ENCODE results near the gene EPB41L5. TPM values are rescaled to one million over a fixed set of nuclear protein-coding genes. Genes with fewer than 3 reads are reported as not detected.
A peak's percentile ranks its signal among the peaks of the same experiment; 100 is the strongest.

EPB41L5 gene
- total and polyA plus RNA-seq, 5 donors from 2014 or later: 2.8 to 5.4 (median 3.6) TPM

- Mint-ChIP-seq H3K36me3 (peaks cover 7% of the 10 kb centered on the region), H3K9me3 (no peaks in the 10 kb centered on the region), H3K27ac (peak overlapping the region in 2 of 3 donors; percentile 74 to 77), H3K4me3 (no peak overlapping the region), H3K27me3 (no peaks in the 10 kb centered on the region), H3K4me1 (peaks cover 0 to 7% (median 3%) of the 10 kb centered on the region in 4 donors)
- ATAC-seq (ENCODE audit: low read depth in 2 of 2) (no peak), DNase-seq (no peak)
- Histone ChIP-seq H3K27ac (ENCODE audit: insufficient read depth, low read length, poor library complexity, severe bottlenecking) (no peak overlapping the region), H3K9me3 (ENCODE audit: control insufficient read depth in 2 of 2, low read length in 2 of 2) (no peaks in the 10 kb centered on the region), H3K27me3 (ENCODE audit: control insufficient read depth, insufficient read depth, low read length) (no peaks in the 10 kb centered on the region), H3K36me3 (ENCODE audit: control insufficient read depth, insufficient read depth, low read length) (no peaks in the 10 kb centered on the region), H3K4me1 (ENCODE audit: control insufficient read depth, insufficient read depth, low read length, poor library complexity, severe bottlenecking) (no peaks in the 10 kb centered on the region), H3K4me3 (ENCODE audit: low read depth, low read length) (no peak overlapping the region)
Measured at GRCh38 chr2:120209427-120210269, 196.8 kb downstream of the EPB41L5 start.

GRCh38 chr2:120210270-120210693, 197.4 kb downstream of the EPB41L5 start:
- Mint-ChIP-seq H3K27me3 (no peaks in the 10 kb centered on the region), H3K4me3 (no peak overlapping the region), H3K9me3 (no peaks in the 10 kb centered on the region), H3K4me1 (peaks cover 0 to 7% (median 3%) of the 10 kb centered on the region in 4 donors), H3K36me3 (peaks cover 7% of the 10 kb centered on the region), H3K27ac (peak overlapping the region in 2 of 3 donors; percentile 63 to 77)
- ATAC-seq (ENCODE audit: low read depth in 2 of 2) (peak in 1 of 2 donors; percentile 35), DNase-seq (peak in 1 of 3 donors; percentile 46)
- Histone ChIP-seq H3K4me3 (ENCODE audit: low read depth, low read length) (no peak overlapping the region), H3K27me3 (ENCODE audit: control insufficient read depth, insufficient read depth, low read length) (no peaks in the 10 kb centered on the region), H3K9me3 (ENCODE audit: control insufficient read depth in 2 of 2, low read length in 2 of 2) (no peaks in the 10 kb centered on the region), H3K27ac (ENCODE audit: insufficient read depth, low read length, poor library complexity, severe bottlenecking) (no peak overlapping the region), H3K4me1 (ENCODE audit: control insufficient read depth, insufficient read depth, low read length, poor library complexity, severe bottlenecking) (no peaks in the 10 kb centered on the region), H3K36me3 (ENCODE audit: control insufficient read depth, insufficient read depth, low read length) (no peaks in the 10 kb centered on the region)

- Histone ChIP-seq H3K4me1 (ENCODE audit: control insufficient read depth, insufficient read depth, low read length, poor library complexity, severe bottlenecking) (peaks cover 19% of the 10 kb centered on the region), H3K36me3 (ENCODE audit: control insufficient read depth, insufficient read depth, low read length) (peaks cover 13% of the 10 kb centered on the region), H3K9me3 (ENCODE audit: control insufficient read depth in 2 of 2, low read length in 2 of 2) (no peaks in the 10 kb centered on the region), H3K27me3 (ENCODE audit: control insufficient read depth, insufficient read depth, low read length) (no peaks in the 10 kb centered on the region), H3K27ac (ENCODE audit: insufficient read depth, low read length, poor library complexity, severe bottlenecking) (no peak overlapping the region), H3K4me3 (ENCODE audit: low read depth, low read length) (no peak overlapping the region)
- ATAC-seq (ENCODE audit: low read depth in 2 of 2) (no peak), DNase-seq (no peak)
- Mint-ChIP-seq H3K27me3 (no peaks in the 10 kb centered on the region), H3K4me3 (no peak overlapping the region), H3K4me1 (peaks cover 14 to 43% (median 29%) of the 10 kb centered on the region in 4 donors), H3K9me3 (peaks cover 0 to 10% (median 2%) of the 10 kb centered on the region in 7 donors), H3K36me3 (peaks cover 22% of the 10 kb centered on the region), H3K27ac (no peak overlapping the region)
Measured at GRCh38 chr2:120218181-120218580, 205.3 kb downstream of the EPB41L5 start.

GRCh38 chr2:120219291-120219690, 206.4 kb downstream of the EPB41L5 start:
- Mint-ChIP-seq H3K36me3 (peaks cover 22% of the 10 kb centered on the region), H3K4me1 (peaks cover 14 to 44% (median 37%) of the 10 kb centered on the region in 4 donors)
- DNase-seq: no peak

GRCh38 chr2:120219766-120220165, 206.9 kb downstream of the EPB41L5 start:
- Mint-ChIP-seq H3K4me3 (peak overlapping the region in 1 of 4 donors; percentile 91), H3K9me3 (peaks cover 0 to 10% (median 2%) of the 10 kb centered on the region in 7 donors), H3K36me3 (peaks cover 22% of the 10 kb centered on the region), H3K4me1 (peaks cover 14 to 49% (median 41%) of the 10 kb centered on the region in 4 donors), H3K27ac (peak overlapping the region in 1 of 3 donors; percentile 84), H3K27me3 (no peaks in the 10 kb centered on the region)
- Histone ChIP-seq H3K4me1 (ENCODE audit: control insufficient read depth, insufficient read depth, low read length, poor library complexity, severe bottlenecking) (peaks cover 31% of the 10 kb centered on the region), H3K9me3 (ENCODE audit: control insufficient read depth in 2 of 2, low read length in 2 of 2) (no peaks in the 10 kb centered on the region), H3K27ac (ENCODE audit: insufficient read depth, low read length, poor library complexity, severe bottlenecking) (no peak overlapping the region), H3K27me3 (ENCODE audit: control insufficient read depth, insufficient read depth, low read length) (no peaks in the 10 kb centered on the region), H3K4me3 (ENCODE audit: low read depth, low read length) (no peak overlapping the region), H3K36me3 (ENCODE audit: control insufficient read depth, insufficient read depth, low read length) (peaks cover 13% of the 10 kb centered on the region)
- DNase-seq (no peak), ATAC-seq (ENCODE audit: low read depth in 2 of 2) (no peak)

More at GRCh38 chr2:120219291-120219690, 206.4 kb downstream of the EPB41L5 start:
- Histone ChIP-seq H3K9me3 (ENCODE audit: control insufficient read depth in 2 of 2, low read length in 2 of 2) (no peaks in the 10 kb centered on the region), H3K4me1 (ENCODE audit: control insufficient read depth, insufficient read depth, low read length, poor library complexity, severe bottlenecking) (peaks cover 30% of the 10 kb centered on the region), H3K27ac (ENCODE audit: insufficient read depth, low read length, poor library complexity, severe bottlenecking) (no peak overlapping the region), H3K27me3 (ENCODE audit: control insufficient read depth, insufficient read depth, low read length) (no peaks in the 10 kb centered on the region), H3K4me3 (ENCODE audit: low read depth, low read length) (no peak overlapping the region), H3K36me3 (ENCODE audit: control insufficient read depth, insufficient read depth, low read length) (peaks cover 13% of the 10 kb centered on the region)
- Mint-ChIP-seq H3K27me3 (no peaks in the 10 kb centered on the region), H3K27ac (no peak overlapping the region), H3K9me3 (peaks cover 0 to 10% (median 2%) of the 10 kb centered on the region in 7 donors), H3K4me3 (peak overlapping the region in 1 of 4 donors; percentile 8)
- no peak for ATAC-seq (ENCODE audit: low read depth in 2 of 2)

GRCh38 chr2:120220756-120221155, 207.9 kb downstream of the EPB41L5 start:
- Mint-ChIP-seq H3K36me3 (peaks cover 22% of the 10 kb centered on the region), H3K27me3 (no peaks in the 10 kb centered on the region), H3K27ac (peak overlapping the region; percentile 42 to 74 (median 56)), H3K4me3 (peak overlapping the region; percentile 14 to 91 (median 74)), H3K9me3 (peaks cover 0 to 10% (median 2%) of the 10 kb centered on the region in 7 donors), H3K4me1 (peaks cover 14 to 56% (median 44%) of the 10 kb centered on the region in 4 donors)
- Histone ChIP-seq H3K36me3 (ENCODE audit: control insufficient read depth, insufficient read depth, low read length) (peaks cover 13% of the 10 kb centered on the region), H3K9me3 (ENCODE audit: control insufficient read depth in 2 of 2, low read length in 2 of 2) (no peaks in the 10 kb centered on the region), H3K27ac (ENCODE audit: insufficient read depth, low read length, poor library complexity, severe bottlenecking) (no peak overlapping the region), H3K4me3 (ENCODE audit: low read depth, low read length) (no peak overlapping the region), H3K4me1 (ENCODE audit: control insufficient read depth, insufficient read depth, low read length, poor library complexity, severe bottlenecking) (peaks cover 31% of the 10 kb centered on the region), H3K27me3 (ENCODE audit: control insufficient read depth, insufficient read depth, low read length) (no peaks in the 10 kb centered on the region)
- DNase-seq (no peak), ATAC-seq (ENCODE audit: low read depth in 2 of 2) (no peak)

GRCh38 chr2:120221616-120222015, 208.7 kb downstream of the EPB41L5 start:
- DNase-seq: no peak
- Histone ChIP-seq H3K36me3 (ENCODE audit: control insufficient read depth, insufficient read depth, low read length) (peaks cover 13% of the 10 kb centered on the region), H3K27ac (ENCODE audit: insufficient read depth, low read length, poor library complexity, severe bottlenecking) (no peak overlapping the region), H3K4me1 (ENCODE audit: control insufficient read depth, insufficient read depth, low read length, poor library complexity, severe bottlenecking) (peaks cover 31% of the 10 kb centered on the region), H3K9me3 (ENCODE audit: control insufficient read depth in 2 of 2, low read length in 2 of 2) (no peaks in the 10 kb centered on the region), H3K27me3 (ENCODE audit: control insufficient read depth, insufficient read depth, low read length) (no peaks in the 10 kb centered on the region), H3K4me3 (ENCODE audit: low read depth, low read length) (no peak overlapping the region)
- H3K27me3 Mint-ChIP-seq: no peaks in the 10 kb centered on the region
- H3K36me3 Mint-ChIP-seq: peaks cover 21% of the 10 kb centered on the region
- peaks cover 0 to 8% (median 1%) of the 10 kb centered on the region in 7 donors for H3K9me3 Mint-ChIP-seq
- peak overlapping the region in 2 of 3 donors; percentile 56 to 93 for H3K27ac Mint-ChIP-seq
- peaks cover 13 to 62% (median 47%) of the 10 kb centered on the region in 4 donors for H3K4me1 Mint-ChIP-seq
- no peak for ATAC-seq (ENCODE audit: low read depth in 2 of 2)
- peak overlapping the region; percentile 61 to 93 (median 86) for H3K4me3 Mint-ChIP-seq
